Sciatic nerve (tissue), 2 donors: ENCODE results near the gene SLC10A6. TPM values are rescaled to one million over a fixed set of nuclear protein-coding genes. Genes with fewer than 3 reads are reported as not detected.
A peak's percentile ranks its signal among the peaks of the same experiment; 100 is the strongest.

Source experiments
- ATAC-seq: fragments of 200-7000 bp; cut with Tn5 transposase; one replicate; pipeline ENCODE4 v1.9.1; 2020; ENCODE audit warnings: mild to moderate bottlenecking, moderate library complexity
- DNase-seq: peaks from one replicate; pipeline ENCODE4 v3.0.0-alpha.2; 2020; ENCODE audit warnings: low spot score
- intact Hi-C: fragments of 100-400 bp; cut with DNase I; formaldehyde crosslinking; loops from one replicate; pipeline ENCODE4 v1.14.2; 2022
- total RNA-seq: library from RNA; stranded (reverse); fragmentation: NEBNext Ultra II Directional; extraction: Animal tissue kit (Norgen Biotek cat#: 25700); gene quantifications from one replicate; pipeline ENCODE4 v1.2.1, GENCODE V29; 2021
- donor health status: DM: no; HTN: no; CAD: no.
- donor health status: DM: no; HTN: no; CAD: no.

SLC10A6 gene
- total RNA-seq, 1 donor from 2014 or later, result 6.3 TPM

DNA sequence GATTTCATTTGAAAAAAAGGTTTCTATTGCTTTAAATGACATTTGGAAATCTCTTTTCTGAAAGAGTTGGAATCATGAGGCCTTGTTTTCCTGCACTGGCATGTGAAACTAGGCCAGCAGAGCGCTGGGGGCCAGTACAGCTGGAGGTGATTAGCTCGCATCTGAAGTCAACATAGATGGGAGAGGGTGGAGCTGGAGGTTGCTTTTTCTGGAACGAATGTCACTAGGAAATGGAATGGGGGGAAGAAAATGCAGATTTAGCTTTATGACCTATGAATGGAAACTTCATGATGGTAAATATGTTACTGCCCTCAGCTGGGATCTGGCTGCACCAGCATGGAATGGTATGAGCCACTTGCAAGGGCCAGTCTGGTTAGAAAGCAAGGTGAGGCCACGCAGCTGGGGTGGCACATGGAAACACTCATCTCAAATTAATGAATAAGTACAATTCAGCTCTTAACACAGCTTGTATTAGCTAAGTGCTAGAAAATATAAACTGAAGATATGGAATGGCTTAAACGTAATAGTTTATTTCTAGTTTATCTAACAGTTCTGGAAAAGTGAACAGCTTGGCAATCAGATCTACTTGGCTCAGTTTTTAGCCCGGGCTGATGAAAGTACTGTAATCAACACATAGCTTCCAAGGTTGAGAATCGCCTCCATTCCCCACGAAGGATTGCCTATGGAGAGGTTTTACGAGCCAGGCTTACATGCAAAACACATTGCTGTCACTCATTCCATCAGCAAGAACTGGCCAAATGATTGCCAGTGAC lies 32.5 kb downstream of the SLC10A6 start:
- peak; percentile 97 for ATAC-seq
- intact Hi-C loops, result no loop called here

DNA sequence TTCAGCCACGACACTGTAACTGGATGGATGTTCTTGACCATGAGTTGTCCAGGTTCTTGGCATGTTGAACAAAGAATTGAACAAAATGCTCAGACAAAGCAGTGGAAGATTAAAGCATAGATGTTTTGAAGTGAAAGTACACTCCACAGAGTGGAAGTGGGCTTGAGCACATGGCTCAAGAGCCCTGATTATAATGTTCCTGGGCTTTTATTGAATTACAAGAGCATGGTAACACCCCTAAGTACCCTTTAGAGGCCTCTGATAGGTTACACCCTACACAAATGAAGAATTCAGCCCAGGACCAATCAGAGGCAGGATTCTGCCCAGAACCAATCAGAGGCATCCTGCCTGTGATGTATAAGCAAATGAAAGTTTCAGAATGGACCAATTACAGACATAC lies 33.5 kb downstream of the SLC10A6 start:
- no peak for ATAC-seq
- intact Hi-C loops, result no loop called here
- no peak for DNase-seq

More for the DNA sequence above, 32.5 kb downstream of the SLC10A6 start:
- peak; percentile 74 for DNase-seq

- DNase-seq (no peak), ATAC-seq (no peak)
- intact Hi-C loops, result no loop called here
Measured at GRCh38 chr4:86810847-86811246, 38.3 kb downstream of the SLC10A6 start.

DNA sequence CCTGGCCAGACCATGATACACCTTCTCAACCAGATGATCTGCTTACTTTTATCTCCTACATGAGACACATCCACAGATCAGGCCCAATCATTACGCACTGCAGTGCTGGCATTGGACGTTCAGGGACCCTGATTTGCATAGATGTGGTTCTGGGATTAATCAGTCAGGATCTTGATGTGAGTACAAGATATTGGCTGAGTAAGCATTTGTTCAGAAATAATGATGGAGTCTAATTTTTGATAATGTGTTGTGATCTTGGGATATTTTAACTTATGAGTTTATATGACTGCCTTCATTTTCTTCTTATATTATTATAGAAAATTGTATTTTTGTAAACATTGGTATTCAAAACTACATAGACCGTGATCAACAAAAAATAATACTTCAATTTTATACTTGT lies 39.4 kb downstream of the SLC10A6 start:
- intact Hi-C loops, result no loop called here
- ATAC-seq (no peak), DNase-seq (no peak)

- intact Hi-C loops, result no loop called here
- ATAC-seq, result no peak
Measured at GRCh38 chr4:86791126-86791525, 58.1 kb downstream of the SLC10A6 start.

DNA sequence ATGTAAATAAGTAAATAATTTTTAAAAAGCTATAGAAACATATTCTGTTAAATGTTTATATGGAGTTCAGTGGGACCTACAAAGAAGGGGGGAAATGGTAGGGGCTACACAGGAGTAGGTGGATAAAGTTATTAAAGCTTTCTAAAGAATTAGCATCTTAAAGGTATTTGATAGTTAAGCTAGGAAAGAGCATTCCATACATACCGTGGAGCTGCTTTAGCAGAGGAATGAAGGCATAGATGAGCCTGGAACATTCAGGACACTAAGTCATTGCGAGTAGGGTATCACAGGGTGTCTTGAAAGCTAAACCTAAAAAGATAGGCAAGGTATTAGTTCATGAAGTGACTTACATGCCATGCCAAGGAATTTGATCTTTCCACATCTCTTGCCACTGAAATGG lies 60.4 kb downstream of the SLC10A6 start:
- no peak for ATAC-seq
- intact Hi-C loops, result no loop called here
- DNase-seq, result no peak

More at GRCh38 chr4:86791126-86791525, 58.1 kb downstream of the SLC10A6 start:
- no peak for DNase-seq

DNA sequence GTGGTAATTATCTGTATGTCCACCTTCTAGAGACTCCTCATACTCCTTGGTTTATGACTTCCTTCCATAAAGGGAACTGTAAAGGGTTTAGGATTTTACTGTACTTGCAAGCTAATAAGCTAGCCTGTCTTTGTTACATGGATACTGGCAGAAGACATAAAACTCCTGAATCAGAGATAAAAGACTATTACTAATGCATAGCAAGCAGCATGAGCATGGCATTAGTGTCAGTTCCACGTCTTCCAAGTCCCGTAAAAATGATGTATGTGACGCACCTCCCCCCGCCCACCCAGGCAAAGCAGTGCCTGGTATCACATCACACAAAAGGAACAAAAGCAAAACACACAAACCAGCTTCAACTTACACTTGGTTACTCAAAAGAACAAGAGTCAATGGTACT lies 71.0 kb downstream of the SLC10A6 start:
- intact Hi-C loops, result no loop called here
- no peak for ATAC-seq
- no peak for DNase-seq

DNA sequence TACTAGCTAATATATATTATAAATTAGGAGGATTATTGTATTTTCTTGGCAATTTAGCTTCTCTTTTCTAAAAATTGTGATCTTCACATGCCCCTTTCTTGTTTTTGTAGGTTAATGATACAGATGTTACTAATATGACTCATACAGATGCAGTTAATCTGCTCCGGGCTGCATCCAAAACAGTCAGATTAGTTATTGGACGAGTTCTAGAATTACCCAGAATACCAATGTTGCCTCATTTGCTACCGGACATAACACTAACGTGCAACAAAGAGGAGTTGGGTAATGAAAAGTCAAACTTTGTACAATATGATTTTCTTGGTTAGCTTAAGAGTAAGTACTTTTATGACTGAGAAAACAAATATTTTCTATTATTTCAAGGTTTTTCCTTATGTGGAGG lies 74.1 kb downstream of the SLC10A6 start:
- intact Hi-C loops, result no loop called here
- DNase-seq (no peak), ATAC-seq (no peak)

Other genes with a start within 250 kb of the SLC10A6 start
- gene C4orf36, start 43.0 kb upstream of the SLC10A6 start, total RNA-seq, result 0.49 TPM
- 121 TPM for gene AFF1, start 85.6 kb upstream of the SLC10A6 start, total RNA-seq